ENCODE data around the gene CFAP61.

DNA sequence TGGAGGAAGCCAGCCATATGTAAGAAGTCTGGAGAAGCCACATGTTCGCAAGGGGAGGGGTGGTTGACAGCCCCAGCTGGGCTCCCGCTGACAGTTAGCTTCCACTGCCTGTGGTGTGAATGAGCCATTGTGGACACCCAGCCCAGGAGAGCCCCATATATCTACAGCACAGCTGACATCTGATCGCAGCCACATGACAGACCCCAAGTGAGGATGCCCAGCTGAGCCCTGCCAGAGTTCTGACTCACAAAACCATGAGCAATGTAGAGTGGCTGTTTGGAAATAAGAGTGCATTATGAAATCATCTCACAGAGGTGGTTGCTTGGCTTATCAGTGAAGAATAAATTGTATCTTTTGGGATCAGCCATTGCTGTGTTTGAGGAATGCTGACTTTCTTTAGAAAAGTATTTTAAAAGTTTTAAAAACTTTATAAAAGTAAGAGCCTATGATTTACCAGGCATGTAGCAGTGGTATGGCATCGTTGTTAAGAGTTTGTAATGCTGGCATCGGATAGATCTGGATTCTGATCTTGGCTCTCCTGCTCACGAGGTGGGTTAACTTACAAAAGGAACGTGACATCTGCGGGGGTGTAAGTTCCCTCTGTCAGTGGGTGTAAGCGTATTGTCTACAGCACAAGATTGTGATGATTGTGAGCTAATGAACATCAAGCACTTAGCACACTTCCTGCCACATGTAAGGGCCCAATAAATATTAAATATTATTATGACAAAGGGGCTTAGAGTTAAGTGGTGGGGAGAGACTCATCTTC, 24.1 kb downstream of the CFAP61 start:
- TF ChIP-seq, protein P1, sequence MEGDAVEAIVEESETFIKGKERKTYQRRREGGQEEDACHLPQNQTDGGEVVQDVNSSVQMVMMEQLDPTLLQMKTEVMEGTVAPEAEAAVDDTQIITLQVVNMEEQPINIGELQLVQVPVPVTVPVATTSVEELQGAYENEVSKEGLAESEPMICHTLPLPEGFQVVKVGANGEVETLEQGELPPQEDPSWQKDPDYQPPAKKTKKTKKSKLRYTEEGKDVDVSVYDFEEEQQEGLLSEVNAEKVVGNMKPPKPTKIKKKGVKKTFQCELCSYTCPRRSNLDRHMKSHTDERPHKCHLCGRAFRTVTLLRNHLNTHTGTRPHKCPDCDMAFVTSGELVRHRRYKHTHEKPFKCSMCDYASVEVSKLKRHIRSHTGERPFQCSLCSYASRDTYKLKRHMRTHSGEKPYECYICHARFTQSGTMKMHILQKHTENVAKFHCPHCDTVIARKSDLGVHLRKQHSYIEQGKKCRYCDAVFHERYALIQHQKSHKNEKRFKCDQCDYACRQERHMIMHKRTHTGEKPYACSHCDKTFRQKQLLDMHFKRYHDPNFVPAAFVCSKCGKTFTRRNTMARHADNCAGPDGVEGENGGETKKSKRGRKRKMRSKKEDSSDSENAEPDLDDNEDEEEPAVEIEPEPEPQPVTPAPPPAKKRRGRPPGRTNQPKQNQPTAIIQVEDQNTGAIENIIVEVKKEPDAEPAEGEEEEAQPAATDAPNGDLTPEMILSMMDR (IDR thresholded peaks at IDR 0.05; ENCODE audit: poor library complexity), result no peak
- TF ChIP-seq EZH2 (IDR thresholded peaks at IDR 0.05; ENCODE audit: borderline replicate concordance) (no peak), EZH2phosphoT487 (IDR thresholded peaks at IDR 0.05; ENCODE audit: low read depth, severe bottlenecking, unreplicated experiment) (no peak)
